ENCODE data around the gene CAPN14. TPM values are rescaled to one million over a fixed set of nuclear protein-coding genes. Genes with fewer than 3 reads are reported as not detected.

The CAPN14 gene
- total RNA-seq, 4 donors from 2014 or later = 0.83 TPM; not detected in 3

DNA sequence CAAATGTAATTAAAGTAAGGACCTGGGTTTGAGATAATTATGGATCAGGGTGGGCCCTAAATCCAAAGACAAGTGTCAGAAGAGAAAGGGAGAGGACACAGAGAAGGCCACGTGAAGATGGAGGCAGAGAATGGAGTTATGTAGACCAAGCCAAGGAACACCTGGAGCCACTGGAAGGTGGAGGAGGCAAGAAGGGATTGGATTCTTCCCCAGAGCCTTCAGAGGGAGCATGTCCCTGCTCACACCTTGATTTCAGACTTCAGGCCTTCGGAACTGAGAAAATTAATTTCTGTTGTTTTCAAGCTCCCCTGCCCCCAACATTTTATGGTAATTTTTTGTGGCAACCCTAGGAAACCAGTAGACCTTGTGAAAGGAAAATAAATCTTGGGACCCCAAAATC lies 19.6 kb downstream of the CAPN14 start:
- H3K4me3 ChIP-seq = no peak overlapping the region
- TF ChIP-seq, protein P1, sequence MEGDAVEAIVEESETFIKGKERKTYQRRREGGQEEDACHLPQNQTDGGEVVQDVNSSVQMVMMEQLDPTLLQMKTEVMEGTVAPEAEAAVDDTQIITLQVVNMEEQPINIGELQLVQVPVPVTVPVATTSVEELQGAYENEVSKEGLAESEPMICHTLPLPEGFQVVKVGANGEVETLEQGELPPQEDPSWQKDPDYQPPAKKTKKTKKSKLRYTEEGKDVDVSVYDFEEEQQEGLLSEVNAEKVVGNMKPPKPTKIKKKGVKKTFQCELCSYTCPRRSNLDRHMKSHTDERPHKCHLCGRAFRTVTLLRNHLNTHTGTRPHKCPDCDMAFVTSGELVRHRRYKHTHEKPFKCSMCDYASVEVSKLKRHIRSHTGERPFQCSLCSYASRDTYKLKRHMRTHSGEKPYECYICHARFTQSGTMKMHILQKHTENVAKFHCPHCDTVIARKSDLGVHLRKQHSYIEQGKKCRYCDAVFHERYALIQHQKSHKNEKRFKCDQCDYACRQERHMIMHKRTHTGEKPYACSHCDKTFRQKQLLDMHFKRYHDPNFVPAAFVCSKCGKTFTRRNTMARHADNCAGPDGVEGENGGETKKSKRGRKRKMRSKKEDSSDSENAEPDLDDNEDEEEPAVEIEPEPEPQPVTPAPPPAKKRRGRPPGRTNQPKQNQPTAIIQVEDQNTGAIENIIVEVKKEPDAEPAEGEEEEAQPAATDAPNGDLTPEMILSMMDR (IDR thresholded peaks at IDR 0.05) = no peak
- TF ChIP-seq POLR2A (IDR thresholded peaks at IDR 0.05) = no peak
- no peaks in the 10 kb centered on the region for H3K9me3 ChIP-seq

DNA sequence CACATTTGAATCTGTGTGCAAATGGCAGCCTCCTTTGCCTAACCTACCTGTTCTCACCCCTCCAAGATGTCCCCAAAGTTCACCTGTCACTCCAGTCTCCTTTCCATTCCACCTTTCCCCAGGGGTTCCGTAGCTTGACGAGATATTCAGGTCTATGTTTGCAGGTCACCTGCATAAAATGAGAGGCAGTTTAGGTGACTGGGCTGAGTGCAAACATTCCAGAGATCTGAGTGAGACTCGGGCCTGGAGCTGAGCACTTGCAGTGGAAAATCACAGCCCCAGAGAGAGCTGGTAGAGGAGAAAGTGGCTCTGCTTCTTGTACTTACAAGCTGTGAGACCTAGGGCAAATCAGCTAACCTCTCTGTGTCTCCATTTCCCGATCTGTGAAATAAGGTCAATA lies 20.1 kb downstream of the CAPN14 start:
- H3K4me3 ChIP-seq = no peak overlapping the region
- H3K27ac ChIP-seq = no peak overlapping the region
- H3K36me3 ChIP-seq = no peaks in the 10 kb centered on the region
- DNase-seq = no peak
- H3K27me3 ChIP-seq = no peaks in the 10 kb centered on the region
- TF ChIP-seq, protein P1 (IDR thresholded peaks at IDR 0.05) = no peak
- no peak for TF ChIP-seq POLR2A (IDR thresholded peaks at IDR 0.05)
- no peaks in the 10 kb centered on the region for H3K4me1 ChIP-seq
- no peaks in the 10 kb centered on the region for H3K9me3 ChIP-seq

More for the DNA sequence above, 19.6 kb downstream of the CAPN14 start:
- H3K4me1 ChIP-seq = no peaks in the 10 kb centered on the region
- H3K36me3 ChIP-seq = no peaks in the 10 kb centered on the region
- no peaks in the 10 kb centered on the region for H3K27me3 ChIP-seq
- H3K27ac ChIP-seq = no peak overlapping the region
- no peak for DNase-seq

DNA sequence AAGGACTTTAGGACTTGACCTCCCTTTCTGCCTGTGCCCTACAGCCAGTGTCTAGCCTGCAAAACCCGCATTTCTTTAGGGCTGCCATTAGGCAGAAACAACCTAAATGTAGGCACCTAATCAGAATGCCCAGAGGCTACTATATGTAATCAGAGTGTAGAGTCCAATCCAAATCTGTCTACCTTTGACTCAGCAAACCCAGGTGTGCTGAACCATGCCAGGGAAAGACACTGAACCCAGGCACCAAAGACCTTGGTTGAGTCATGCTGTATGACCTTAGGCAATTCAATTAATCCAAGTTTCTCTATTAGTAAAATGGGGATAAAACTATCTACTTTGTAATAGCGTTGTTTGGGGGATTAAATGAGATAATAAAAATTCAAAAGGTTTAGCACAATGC lies 20.7 kb downstream of the CAPN14 start:
- Histone ChIP-seq H3K27me3 (no peaks in the 10 kb centered on the region), H3K4me3 (no peak overlapping the region), H3K4me1 (no peaks in the 10 kb centered on the region), H3K9me3 (no peaks in the 10 kb centered on the region), H3K36me3 (no peaks in the 10 kb centered on the region), H3K27ac (no peak overlapping the region)
- no peak for DNase-seq
- TF ChIP-seq, protein P1 (IDR thresholded peaks at IDR 0.05) = no peak
- TF ChIP-seq POLR2A (IDR thresholded peaks at IDR 0.05) = no peak

DNA sequence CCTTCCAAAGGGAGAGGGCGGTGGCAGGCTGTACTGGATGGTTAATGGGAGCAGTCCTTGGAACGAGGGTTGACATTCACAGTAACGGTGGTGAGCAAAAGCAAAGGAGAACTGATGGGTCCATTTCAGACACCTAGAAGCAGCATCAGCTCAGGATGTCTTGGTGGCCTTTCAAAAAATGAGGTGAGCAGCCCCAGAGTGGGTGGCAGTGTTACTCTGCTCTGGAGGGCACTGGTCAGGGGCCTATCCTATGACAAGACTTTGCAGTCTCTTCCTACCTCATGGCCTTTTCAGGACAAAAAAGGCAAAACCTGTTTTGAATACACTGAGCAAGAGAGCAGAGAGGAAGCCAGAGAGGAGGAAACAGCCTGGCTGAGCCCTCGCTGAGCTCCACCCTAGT lies 23.5 kb downstream of the CAPN14 start:
- H3K4me3 ChIP-seq = no peak overlapping the region
- H3K27me3 ChIP-seq = no peaks in the 10 kb centered on the region
- no peaks in the 10 kb centered on the region for H3K9me3 ChIP-seq
- no peak overlapping the region for H3K27ac ChIP-seq
- no peak for DNase-seq
- no peaks in the 10 kb centered on the region for H3K36me3 ChIP-seq
- TF ChIP-seq POLR2A (IDR thresholded peaks at IDR 0.05) = no peak
- TF ChIP-seq, protein P1 (IDR thresholded peaks at IDR 0.05) = no peak
- no peaks in the 10 kb centered on the region for H3K4me1 ChIP-seq

DNA sequence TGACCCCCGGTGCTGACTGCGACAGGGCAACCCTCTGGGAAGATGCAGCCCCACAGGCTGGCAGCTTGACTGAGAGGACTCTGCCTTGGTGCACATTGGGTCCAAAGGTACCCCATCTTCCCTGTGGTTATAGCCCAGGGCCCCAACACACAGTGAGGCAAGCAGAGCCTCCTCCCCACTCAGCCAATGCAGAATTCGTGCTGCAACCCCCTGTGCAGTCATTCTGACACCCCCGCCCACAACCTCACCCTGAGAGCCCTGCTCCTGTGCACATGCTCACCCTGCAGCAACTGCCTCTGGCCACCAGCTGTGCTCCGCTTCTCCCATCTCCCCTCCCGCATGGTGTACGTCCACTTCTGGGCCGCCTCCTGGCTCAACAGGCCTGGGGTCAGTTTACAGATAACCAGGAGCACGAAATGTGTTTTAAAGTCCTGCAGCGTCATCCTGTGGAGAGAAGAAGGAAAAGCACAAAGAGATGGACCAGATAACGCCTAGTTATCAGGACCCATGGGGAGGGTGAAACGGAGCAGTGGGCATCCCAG lies 24.4 kb downstream of the CAPN14 start:
- no peak for DNase-seq
- Histone ChIP-seq H3K4me3 (no peak overlapping the region), H3K4me1 (no peaks in the 10 kb centered on the region), H3K27me3 (no peaks in the 10 kb centered on the region), H3K36me3 (no peaks in the 10 kb centered on the region), H3K27ac (no peak overlapping the region), H3K9me3 (no peaks in the 10 kb centered on the region)
- TF ChIP-seq POLR2A (IDR thresholded peaks at IDR 0.05) = no peak
- TF ChIP-seq, protein P1 (IDR thresholded peaks at IDR 0.05) = no peak

DNA sequence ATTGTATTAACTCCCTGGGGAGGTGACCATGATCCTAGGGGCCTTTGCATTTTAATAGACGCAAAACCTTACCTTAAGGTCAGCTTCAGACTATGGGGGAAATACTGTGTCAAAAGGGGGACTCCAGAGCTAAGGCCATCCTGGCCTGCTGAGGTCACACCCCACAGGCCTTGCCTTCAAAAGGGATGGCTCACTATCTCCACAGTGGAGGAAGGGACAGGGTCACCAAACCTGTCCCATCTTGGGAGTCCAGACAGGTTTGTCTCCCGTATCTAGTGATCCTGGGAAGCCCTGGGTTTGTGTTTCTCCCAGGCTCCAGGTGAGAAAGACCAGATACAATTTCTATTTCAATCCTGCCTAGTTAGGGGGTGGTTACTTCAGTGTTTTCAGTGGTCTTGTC lies 24.9 kb downstream of the CAPN14 start:
- Histone ChIP-seq H3K36me3 (no peaks in the 10 kb centered on the region), H3K4me3 (no peak overlapping the region), H3K27me3 (no peaks in the 10 kb centered on the region), H3K27ac (no peak overlapping the region), H3K9me3 (no peaks in the 10 kb centered on the region), H3K4me1 (no peaks in the 10 kb centered on the region)
- DNase-seq = no peak
- no peak for TF ChIP-seq POLR2A (IDR thresholded peaks at IDR 0.05)
- TF ChIP-seq, protein P1 (IDR thresholded peaks at IDR 0.05) = no peak
